ENCODE results near the gene SRR.
"Not testable (repeated sequence)": the region's sequence is repeated elsewhere in the genome, so short reads cannot be mapped to it uniquely, and the experiment has no call there.

DNA sequence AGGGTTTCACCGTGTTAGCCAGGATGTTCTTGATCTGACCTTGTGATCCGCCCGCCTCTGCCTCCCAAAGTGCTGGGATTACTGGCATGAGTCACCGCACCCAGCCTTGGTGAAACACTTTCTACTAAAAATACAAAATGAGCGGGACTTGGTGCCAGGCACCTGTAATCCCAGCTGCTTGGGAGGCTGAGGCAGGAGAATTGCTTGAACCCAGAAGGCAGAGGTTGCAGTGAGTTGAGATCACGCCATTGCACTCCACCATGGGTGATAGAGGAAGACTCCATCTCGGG, 13.1 kb downstream of the SRR start:
- TF ChIP-seq, protein P1, sequence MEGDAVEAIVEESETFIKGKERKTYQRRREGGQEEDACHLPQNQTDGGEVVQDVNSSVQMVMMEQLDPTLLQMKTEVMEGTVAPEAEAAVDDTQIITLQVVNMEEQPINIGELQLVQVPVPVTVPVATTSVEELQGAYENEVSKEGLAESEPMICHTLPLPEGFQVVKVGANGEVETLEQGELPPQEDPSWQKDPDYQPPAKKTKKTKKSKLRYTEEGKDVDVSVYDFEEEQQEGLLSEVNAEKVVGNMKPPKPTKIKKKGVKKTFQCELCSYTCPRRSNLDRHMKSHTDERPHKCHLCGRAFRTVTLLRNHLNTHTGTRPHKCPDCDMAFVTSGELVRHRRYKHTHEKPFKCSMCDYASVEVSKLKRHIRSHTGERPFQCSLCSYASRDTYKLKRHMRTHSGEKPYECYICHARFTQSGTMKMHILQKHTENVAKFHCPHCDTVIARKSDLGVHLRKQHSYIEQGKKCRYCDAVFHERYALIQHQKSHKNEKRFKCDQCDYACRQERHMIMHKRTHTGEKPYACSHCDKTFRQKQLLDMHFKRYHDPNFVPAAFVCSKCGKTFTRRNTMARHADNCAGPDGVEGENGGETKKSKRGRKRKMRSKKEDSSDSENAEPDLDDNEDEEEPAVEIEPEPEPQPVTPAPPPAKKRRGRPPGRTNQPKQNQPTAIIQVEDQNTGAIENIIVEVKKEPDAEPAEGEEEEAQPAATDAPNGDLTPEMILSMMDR (IDR thresholded peaks at IDR 0.05; ENCODE audit: low read length) = not testable (repeated sequence)
- TF ChIP-seq EZH2 (optimal IDR thresholded peaks at IDR 0.05; ENCODE audit: low read depth, low read length); EZH2phosphoT487 (IDR thresholded peaks at IDR 0.05; ENCODE audit: low read length): not testable (repeated sequence)

All from MM.1S (cell line).